ENCODE data around the gene NDN. TPM values are rescaled to one million over a fixed set of nuclear protein-coding genes. Genes with fewer than 3 reads are reported as not detected.
"Not testable (repeated sequence)": the region's sequence is repeated elsewhere in the genome, so short reads cannot be mapped to it uniquely, and the experiment has no call there.

Gene NDN, protein sequence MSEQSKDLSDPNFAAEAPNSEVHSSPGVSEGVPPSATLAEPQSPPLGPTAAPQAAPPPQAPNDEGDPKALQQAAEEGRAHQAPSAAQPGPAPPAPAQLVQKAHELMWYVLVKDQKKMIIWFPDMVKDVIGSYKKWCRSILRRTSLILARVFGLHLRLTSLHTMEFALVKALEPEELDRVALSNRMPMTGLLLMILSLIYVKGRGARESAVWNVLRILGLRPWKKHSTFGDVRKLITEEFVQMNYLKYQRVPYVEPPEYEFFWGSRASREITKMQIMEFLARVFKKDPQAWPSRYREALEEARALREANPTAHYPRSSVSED
- total RNA-seq (2014; rRNA removed; shearing (Covaris generic)) = 29.9 and 39.3 TPM in 2 replicates
- 45.0 and 45.4 TPM in 2 replicates for polyA plus RNA-seq (2015; cell fraction: cytosol; rRNA removed)
- polyA plus RNA-seq (2015; cell fraction: nucleus; rRNA removed) = 5.0 and 7.5 TPM in 2 replicates

DNA sequence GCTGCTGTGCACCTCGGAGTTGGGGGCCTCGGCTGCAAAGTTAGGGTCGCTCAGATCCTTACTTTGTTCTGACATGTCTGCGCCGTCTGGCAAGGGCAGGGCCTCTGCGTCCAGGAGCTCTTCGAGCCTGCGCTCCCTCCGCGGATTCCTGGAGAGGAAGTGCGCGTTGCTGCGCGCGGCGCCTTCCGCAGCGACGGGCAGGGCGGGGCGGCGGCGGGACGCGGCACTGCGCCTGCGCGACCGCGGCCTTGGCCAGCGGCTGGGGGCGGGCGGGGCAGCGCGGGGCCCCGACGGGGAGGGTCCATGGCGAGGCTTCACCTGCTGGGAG lies at the start of gene NDN:
NDN (minus strand) TSS at position 163 of the 328 bp plus-strand sequence; CDS start at position 75, 88 bp downstream.
- in situ Hi-C loops (cut with HindIII; ENCODE audit: low pct_unique_long_range_greater_than_20kb, low sequenced_read_pairs) = no loop called here
- DNase-seq (ENCODE audit: low read depth, low spot score) = peak; percentile 30

DNA sequence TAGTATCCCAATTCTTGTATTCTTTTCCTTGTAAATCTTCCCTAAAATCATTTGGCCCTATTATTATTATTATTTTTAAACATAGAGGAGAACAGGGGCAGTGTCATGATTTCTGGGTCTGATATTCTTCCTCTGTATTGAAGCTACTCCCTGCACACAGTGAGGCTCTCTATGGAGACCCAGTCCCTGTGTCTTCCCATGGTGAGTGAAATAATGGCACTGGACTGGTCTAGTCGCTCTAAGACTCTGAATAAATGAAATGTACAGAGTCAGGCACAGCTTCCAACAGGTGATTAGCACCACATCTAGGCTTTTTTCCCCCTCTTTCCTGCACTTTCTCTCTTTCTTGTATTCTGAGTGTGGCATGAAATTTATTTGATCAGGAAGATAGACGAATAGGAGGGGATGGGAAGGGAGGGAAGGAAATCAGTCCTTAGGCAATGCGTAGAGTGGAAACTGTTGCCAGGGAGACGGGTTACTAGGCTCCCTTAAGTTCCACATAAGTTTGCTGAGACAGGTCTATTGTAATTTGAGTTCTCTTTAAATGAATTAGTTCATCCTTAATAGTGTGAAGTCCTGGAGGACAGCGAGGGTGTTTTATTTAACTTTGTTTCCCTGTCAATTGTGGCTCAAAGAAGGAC lies 49.0 kb upstream of the NDN start:
- DNase-seq (ENCODE audit: low read depth, low spot score) = no peak
- in situ Hi-C loops (cut with HindIII; ENCODE audit: low pct_unique_long_range_greater_than_20kb, low sequenced_read_pairs) = no loop called here

DNA sequence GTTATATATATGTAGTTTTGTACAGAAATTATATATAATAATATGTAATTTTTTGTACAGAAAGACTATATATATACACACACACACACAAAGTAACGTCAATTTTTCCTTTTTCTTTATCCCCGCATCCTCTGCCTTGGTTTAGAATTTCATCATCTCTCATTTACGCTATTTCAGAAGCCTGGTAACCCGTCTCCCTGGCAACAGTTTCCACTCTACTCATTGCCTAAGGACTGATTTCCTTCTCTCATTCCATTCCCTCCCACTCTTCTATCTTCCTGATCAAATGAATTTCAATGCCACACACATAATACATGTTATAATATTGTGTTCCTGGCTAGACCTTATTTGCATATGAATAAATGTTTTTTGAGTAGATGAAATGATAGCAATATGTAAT lies 47.8 kb upstream of the NDN start:
- no peak for DNase-seq (ENCODE audit: low read depth, low spot score)
- in situ Hi-C loops (cut with HindIII; ENCODE audit: low pct_unique_long_range_greater_than_20kb, low sequenced_read_pairs) = no loop called here

DNA sequence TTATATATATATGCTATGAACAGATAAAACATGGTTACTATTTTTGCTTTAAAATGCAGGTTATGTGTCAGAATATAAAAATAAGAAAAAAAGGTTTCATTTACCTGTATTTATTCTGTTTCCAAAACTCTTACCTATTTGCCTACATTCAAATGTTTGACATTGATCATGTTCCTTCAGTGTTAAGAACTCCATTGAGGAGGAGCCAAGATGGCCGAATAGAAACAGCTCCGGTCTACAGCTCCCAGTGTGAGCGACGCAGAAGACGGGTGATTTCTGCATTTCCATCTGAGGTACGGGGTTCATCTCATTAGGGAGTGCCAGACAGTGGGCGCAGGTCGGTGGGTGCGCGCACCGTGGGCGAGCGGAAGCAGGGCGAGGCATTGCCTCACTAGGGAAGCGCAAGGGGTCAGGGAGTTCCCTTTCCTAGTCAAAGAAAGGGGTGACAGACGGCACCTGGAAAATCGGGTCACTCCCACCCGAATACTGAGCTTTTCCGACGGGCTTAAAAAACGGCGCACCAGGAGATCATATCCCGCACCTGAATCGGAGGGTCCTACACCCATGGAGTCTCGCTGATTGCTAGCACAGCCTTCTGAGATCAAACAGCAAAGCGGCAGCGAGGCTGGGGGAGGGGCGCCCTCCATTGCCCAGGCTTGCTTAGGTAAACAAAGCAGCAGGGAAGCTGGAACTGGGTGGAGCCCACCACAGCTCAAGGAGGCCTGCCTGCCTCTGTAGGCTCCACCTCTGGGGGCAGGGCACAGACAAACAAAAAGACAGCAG lies 27.0 kb upstream of the NDN start:
- DNase-seq (ENCODE audit: low read depth, low spot score); in situ Hi-C loops (cut with HindIII; ENCODE audit: low pct_unique_long_range_greater_than_20kb, low sequenced_read_pairs): not testable (repeated sequence)

DNA sequence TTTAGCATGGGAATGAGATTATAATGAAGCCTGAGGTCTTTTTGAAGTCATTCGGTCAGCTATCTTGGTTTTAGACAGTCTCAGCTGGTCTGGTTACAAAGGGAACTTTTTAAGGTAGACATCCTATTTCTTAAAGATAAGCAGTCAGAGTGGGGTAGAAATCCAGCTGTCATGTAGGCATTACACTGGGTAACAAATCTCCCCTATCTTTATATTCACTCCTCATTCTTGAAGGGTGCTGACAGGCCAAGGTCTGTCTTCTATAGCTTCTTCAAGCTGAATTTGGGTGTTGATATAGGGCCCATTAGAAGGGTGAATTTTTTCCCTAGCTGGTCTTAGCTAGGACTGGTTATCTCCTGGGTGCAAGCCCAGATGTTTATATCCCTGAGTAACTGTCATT lies 21.2 kb upstream of the NDN start:
- DNase-seq (ENCODE audit: low read depth, low spot score) = no peak
- in situ Hi-C loops (cut with HindIII; ENCODE audit: low pct_unique_long_range_greater_than_20kb, low sequenced_read_pairs) = no loop called here

DNA sequence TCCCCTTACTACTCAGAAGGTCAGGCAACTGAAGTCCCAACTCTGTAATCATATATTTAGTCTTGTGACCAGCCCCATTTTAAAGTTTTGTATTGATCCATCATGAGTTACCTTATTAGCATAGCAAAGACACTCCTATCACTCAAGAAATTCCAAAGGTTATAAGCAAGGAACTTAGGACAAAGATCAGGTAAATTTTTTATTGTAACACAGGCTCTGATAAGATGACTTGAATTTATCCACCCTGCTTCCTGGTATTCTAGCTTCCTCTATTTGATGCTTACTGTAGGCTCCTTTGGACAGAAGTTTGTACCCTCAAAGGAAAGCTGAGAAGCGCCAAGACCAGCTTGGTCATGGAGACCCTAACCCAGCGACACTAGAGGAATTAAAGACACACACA lies 8.2 kb upstream of the NDN start:
- in situ Hi-C loops (cut with HindIII; ENCODE audit: low pct_unique_long_range_greater_than_20kb, low sequenced_read_pairs) = no loop called here
- DNase-seq (ENCODE audit: low read depth, low spot score) = no peak

DNA sequence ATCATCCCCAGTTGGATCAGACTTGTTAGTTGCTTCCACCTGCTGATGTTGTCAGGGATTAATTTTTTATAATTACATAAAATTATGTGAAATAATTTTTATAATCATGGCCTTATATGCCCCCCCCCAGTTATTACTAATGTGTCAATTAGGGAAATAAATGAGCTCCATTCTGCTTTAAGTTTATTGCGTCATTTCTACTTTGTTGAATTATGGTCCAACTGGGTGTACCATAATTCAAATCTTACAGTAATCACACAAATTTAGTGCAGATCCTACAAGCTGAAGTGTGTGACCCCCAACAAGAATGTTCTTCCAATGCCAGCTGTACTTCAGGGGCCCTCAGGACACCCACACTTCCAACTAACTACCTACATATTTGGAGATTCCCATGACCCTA lies 7.5 kb upstream of the NDN start:
- in situ Hi-C loops (cut with HindIII; ENCODE audit: low pct_unique_long_range_greater_than_20kb, low sequenced_read_pairs) = no loop called here

DNA sequence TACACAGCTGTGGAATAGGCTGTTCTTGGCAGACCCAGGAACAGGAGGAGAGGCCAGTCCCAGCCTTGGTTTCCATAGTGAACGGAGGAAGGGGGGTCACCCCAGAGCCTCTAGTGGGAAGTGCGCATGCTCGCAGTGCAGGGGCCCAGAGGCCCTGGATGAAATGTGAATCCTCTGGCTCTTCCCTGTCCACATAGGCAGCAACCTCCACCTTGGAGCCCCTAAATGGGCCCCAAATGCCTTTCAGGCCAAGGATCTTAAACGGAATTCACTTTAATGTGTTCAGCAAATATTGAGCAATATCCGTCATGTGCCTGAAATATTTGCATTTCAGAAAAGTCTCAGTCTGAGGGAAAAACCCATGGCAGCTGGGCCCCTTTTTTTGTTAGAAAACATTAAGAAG lies 3.3 kb upstream of the NDN start:
- DNase-seq (ENCODE audit: low read depth, low spot score) = no peak

More for the DNA sequence above, 7.5 kb upstream of the NDN start:
- no peak for DNase-seq (ENCODE audit: low read depth, low spot score)

DNA sequence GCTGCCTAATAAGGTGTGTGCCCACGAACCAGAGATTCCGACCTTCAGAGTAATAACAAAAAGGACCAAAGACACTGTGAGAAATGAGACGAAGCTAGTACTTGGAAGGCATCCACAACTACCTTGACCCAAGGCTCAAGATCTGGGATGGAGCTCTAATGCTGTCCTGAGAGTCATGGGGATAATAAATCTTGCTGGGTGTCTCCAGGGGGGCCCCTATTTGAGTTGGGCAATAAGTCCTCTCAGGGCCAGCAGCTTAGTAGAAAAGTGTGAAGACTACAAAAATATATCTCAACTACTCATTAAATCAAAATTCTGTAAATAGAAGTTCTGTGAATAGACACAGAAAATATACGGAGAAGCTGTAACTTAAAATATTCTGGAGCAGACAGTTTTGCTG lies 2.9 kb upstream of the NDN start:
- DNase-seq (ENCODE audit: low read depth, low spot score) = no peak
- in situ Hi-C loops (cut with HindIII; ENCODE audit: low pct_unique_long_range_greater_than_20kb, low sequenced_read_pairs) = no loop called here

More for the DNA sequence above, 3.3 kb upstream of the NDN start:
- in situ Hi-C loops (cut with HindIII; ENCODE audit: low pct_unique_long_range_greater_than_20kb, low sequenced_read_pairs) = no loop called here

DNA sequence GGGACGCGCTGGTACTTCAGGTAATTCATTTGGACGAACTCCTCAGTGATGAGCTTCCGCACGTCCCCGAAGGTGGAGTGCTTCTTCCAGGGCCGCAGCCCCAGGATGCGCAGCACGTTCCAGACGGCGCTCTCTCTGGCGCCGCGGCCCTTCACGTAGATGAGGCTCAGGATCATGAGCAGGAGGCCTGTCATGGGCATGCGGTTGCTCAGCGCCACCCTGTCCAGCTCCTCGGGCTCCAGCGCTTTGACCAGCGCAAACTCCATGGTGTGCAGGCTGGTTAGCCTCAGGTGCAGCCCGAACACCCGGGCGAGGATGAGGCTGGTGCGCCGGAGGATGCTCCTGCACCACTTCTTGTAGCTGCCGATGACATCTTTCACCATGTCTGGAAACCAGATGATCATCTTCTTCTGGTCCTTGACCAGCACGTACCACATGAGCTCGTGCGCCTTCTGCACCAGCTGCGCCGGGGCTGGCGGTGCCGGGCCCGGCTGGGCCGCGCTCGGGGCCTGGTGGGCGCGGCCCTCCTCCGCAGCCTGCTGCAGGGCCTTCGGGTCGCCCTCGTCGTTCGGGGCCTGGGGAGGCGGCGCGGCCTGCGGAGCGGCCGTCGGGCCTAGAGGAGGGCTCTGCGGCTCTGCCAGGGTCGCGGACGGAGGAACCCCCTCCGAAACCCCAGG lies 501 bp downstream of the NDN start:
- in situ Hi-C loops (cut with HindIII; ENCODE audit: low pct_unique_long_range_greater_than_20kb, low sequenced_read_pairs) = no loop called here

DNA sequence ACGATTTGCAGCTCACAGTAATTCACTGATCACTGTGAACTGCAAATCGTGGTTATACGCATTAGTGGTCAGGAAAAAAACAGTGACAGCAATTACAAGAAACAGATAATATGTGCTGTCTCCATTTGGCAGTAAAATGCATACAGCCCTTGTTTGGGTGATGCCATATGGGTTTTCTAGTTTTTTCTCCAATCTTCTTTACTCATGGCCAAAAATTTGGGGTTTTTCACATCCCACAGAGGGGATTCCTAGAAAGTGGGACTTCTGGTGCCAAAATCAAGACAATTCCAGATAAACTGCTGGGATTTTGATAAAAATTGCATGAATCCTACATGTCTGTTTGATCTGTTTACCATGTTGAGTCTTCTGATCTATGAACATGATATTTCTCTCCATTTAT lies 15.6 kb downstream of the NDN start:
- in situ Hi-C loops (cut with HindIII; ENCODE audit: low pct_unique_long_range_greater_than_20kb, low sequenced_read_pairs) = no loop called here
- no peak for DNase-seq (ENCODE audit: low read depth, low spot score)

More for the DNA sequence above, 501 bp downstream of the NDN start:
- DNase-seq (ENCODE audit: low read depth, low spot score) = no peak

DNA sequence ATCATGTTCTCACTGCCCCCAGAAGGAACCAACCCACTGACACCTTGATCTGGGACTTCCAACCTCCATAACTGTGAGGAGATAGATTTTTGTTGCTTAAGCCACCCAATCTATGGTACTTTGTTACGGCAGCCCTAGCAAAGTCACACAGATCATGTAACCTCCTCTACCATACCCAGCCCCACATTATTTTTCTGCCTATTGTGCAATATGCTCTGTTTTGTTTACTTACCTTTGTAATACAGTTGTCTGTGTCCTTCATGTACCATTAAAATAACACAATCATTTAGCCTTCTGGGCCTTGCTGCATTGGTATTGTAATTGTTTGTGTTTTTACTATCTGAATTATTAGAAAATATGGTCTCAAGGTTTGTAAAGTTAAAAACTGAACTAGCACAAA lies 16.1 kb downstream of the NDN start:
- in situ Hi-C loops (cut with HindIII; ENCODE audit: low pct_unique_long_range_greater_than_20kb, low sequenced_read_pairs) = no loop called here
- no peak for DNase-seq (ENCODE audit: low read depth, low spot score)

DNA sequence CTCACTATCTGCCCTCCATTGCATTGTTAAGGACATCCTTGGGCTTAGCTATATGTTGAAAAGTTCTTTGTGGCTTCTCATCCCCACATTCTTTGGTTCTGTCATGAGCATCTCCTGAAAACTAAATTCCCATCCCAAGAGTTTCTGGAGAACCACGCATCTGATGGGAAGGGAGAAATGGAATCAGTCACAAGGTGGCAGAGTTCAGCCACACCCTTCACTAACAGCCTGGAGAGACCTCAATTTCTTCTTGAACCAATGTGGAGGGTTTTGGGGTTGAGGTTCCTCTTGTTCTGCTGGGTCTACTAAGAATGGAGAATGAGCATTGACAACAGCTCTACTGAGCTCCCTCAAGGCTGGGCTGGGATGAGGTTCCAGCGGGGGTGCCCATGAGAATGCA lies 23.9 kb downstream of the NDN start:
- no peak for DNase-seq (ENCODE audit: low read depth, low spot score)
- in situ Hi-C loops (cut with HindIII; ENCODE audit: low pct_unique_long_range_greater_than_20kb, low sequenced_read_pairs) = no loop called here

DNA sequence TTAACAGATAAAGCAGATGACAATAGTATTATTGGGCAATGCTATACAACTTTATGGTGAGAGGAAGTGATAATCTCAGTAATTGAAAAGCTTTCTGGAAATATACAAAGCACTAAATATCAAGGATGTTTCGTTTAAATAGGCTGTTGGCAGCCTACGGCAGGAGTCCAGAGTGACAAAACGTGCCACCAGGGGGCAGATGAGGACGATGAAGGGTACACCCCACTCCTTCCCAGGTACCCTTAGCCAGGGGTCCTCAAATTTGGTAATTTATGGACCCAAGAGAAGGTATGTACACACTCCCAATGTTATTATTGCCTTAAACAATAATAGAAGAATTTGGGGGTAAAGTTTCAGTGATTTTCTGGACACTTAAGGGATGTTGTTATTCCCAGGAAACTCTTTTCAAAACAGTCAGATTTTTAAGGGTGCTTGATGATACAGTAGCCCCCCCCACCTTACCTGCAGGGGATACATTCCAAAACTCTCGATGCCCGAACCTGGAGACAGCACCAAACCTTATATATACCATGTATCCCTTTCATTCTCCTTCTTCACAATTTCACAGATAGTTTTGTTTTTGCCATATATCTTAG lies 38.1 kb downstream of the NDN start:
- DNase-seq (ENCODE audit: low read depth, low spot score) = peak; percentile 62
- in situ Hi-C loops (cut with HindIII; ENCODE audit: low pct_unique_long_range_greater_than_20kb, low sequenced_read_pairs) = no loop called here

DNA sequence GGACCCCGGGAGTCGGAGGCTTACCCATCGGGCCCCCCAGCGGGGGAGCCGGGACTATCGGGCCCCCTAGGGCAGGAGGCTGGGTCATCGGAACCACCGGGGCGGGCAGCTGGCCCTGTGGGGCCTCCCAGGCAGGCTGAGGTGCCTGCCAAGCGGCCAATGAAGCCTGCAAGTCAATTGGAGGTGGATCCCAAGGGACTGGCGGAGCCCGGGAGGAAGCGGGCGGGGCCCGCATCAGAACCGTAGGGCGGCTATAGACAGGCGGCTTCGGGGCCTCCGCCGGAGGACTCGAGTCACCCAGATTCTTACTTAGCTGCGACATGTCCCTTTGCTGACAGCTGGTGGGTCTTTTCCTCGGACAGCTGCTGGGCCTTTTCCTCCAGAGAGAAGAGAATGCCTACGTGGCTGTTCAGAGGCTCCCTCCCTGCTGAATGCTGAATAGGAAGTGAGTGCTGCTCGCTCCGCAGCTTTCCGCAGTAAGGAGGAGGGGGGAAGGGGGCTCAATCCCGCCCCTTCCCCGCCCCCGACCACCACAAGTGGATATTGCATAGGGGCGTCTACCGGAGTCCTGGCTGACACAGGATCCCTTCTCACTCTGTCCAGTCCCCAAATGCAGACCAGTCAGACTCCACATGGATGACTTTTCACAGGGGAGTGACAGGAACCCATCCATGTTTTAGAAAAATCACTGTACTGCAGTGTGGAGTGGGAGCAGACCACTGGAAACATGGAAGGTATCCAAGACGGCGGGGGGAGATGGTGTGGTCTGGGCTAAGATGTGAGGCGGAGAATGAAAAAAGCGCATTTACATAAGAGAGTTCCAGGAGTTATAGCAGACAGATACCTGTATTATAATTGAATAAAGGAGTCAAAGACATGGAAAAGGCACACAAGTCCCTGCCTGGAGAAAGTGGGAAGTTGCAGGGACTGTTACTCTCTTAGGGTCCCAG lies 39.4 kb downstream of the NDN start, which contains the start of gene MAGEL2:
MAGEL2 (minus strand) TSS at position 447 of the 950 bp plus-strand sequence; CDS start at position 322, 125 bp downstream.
- in situ Hi-C loops (cut with HindIII; ENCODE audit: low pct_unique_long_range_greater_than_20kb, low sequenced_read_pairs) = no loop called here
- DNase-seq (ENCODE audit: low read depth, low spot score) = peak; percentile 27

DNA sequence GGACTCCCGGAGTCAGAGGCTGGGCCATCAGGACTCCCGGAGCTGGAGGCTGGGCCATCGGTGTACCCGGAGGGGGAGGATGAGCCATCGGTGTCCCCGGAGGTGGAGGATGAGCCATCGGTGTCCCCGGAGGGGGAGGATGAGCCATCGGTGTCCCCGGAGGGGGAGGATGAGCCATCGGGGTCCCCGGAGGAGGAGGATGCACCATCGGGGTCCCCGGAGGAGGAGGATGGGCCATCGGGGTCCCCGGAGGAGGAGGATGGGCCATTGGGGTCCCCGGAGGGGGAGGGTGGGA lies 40.2 kb downstream of the NDN start:
- in situ Hi-C loops (cut with HindIII; ENCODE audit: low pct_unique_long_range_greater_than_20kb, low sequenced_read_pairs) = no loop called here
- no peak for DNase-seq (ENCODE audit: low read depth, low spot score)
